HepG2 (cell line): ENCODE measurements around the gene MVK. TPM values are rescaled to one million over a fixed set of nuclear protein-coding genes. Genes with fewer than 3 reads are reported as not detected.

Experiments used
- ATF2 ChIP-seq: sonication (generic); formaldehyde crosslinking; IDR thresholded peaks from 2 replicates; pipeline ENCODE4 v1.4.0; 2020; ENCODE audit warnings: missing genetic modification reagents
- ATM ChIP-seq: fragments of 450-650 bp; IDR thresholded peaks from 2 replicates; pipeline ENCODE4 v1.7.1; 2017; ENCODE audit warnings: mild to moderate bottlenecking, borderline replicate concordance
- GATAD2A ChIP-seq: IDR thresholded peaks from 2 replicates; pipeline ENCODE4 v1.6.1; 2016
- IKZF5 ChIP-seq: IDR thresholded peaks from 2 replicates; pipeline ENCODE4 v1.6.1; 2018; ENCODE audit warnings: missing genetic modification reagents, mild to moderate bottlenecking, missing compliant biosample characterization
- POLR2AphosphoS5 ChIP-seq: IDR thresholded peaks from 2 replicates; pipeline ENCODE4 v1.6.1; 2012; ENCODE audit warnings: low read depth, low read length
- PPARG ChIP-seq: conservative IDR thresholded peaks from 2 replicates; pipeline ENCODE4 v1.6.1; 2016; ENCODE audit warnings: missing biosample characterization, missing genetic modification reagents
- SETDB1 ChIP-seq: sonication (generic); formaldehyde crosslinking; IDR thresholded peaks from 2 replicates; pipeline ENCODE4 v1.5.1; 2020; ENCODE audit warnings: missing genetic modification reagents, mild to moderate bottlenecking, borderline replicate concordance
- ZBTB4 ChIP-seq: sonication (generic); formaldehyde crosslinking; IDR thresholded peaks from 2 replicates; pipeline ENCODE4 v1.4.0; 2020; ENCODE audit warnings: missing genetic modification reagents, mild to moderate bottlenecking, borderline replicate concordance
- ZBTB49 ChIP-seq: sonication (generic); formaldehyde crosslinking; IDR thresholded peaks from 2 replicates; pipeline ENCODE4 v1.4.0; 2020; ENCODE audit warnings: missing genetic modification reagents, borderline replicate concordance
- ZC3H13 ChIP-seq: sonication (generic); formaldehyde crosslinking; IDR thresholded peaks from 2 replicates; pipeline ENCODE4 v1.8.1; 2023; ENCODE audit warnings: mild to moderate bottlenecking, missing genetic modification reagents, moderate library complexity
- ZNF138 ChIP-seq: sonication (generic); formaldehyde crosslinking; IDR thresholded peaks from 2 replicates; pipeline ENCODE4 v1.5.0; 2020; ENCODE audit warnings: mild to moderate bottlenecking, low read depth, missing genetic modification reagents
- ZSCAN21 ChIP-seq: sonication (generic); formaldehyde crosslinking; IDR thresholded peaks from 2 replicates; pipeline ENCODE4 v1.8.0; 2022; ENCODE audit warnings: mild to moderate bottlenecking, missing genetic modification reagents, moderate library complexity, borderline replicate concordance
- polyA plus RNA-seq, 8 experiments: library from polyadenylated mRNA; depleted of rRNA in 3 of 8; stranded (reverse) in 7 of 8; unstranded in 1 of 8; fragments of >200 nt; fragmentation: Illumina TruSeq in 4 of 8; extraction: Trizol in 4 of 8; gene quantifications; 2 replicates each; pipeline versions ENCODE4 v1.2.1 to v1.2.3, GENCODE V29; 2011 to 2016; ENCODE audit warnings: low read depth in 4 of 8, missing spikeins in 1 of 8, mixed read lengths in 1 of 8; ENCODE audit not compliant: insufficient read depth in 1 of 8
- total RNA-seq, 5 experiments: library from RNA; depleted of rRNA; stranded (reverse); fragments of >200 nt; fragmentation: Illumina TruSeq; extraction: Trizol; gene quantifications; 2 replicates each; pipeline ENCODE4 v1.2.3, GENCODE V29; 2016; ENCODE audit warnings: low read depth in 1 of 5
- TF ChIP-seq, protein P1 (sequence below): sonication (generic); formaldehyde crosslinking; IDR thresholded peaks from 2 replicates; pipeline ENCODE4 v1.8.0; 2022; ENCODE audit warnings: mild to moderate bottlenecking, missing genetic modification reagents; ENCODE audit not compliant: insufficient replicate concordance
- TF ChIP-seq, protein P2 (sequence below): sonication (generic); formaldehyde crosslinking; IDR thresholded peaks from 2 replicates; pipeline ENCODE4 v1.8.1; 2022; ENCODE audit warnings: low read depth, mild to moderate bottlenecking, missing genetic modification reagents

The MVK gene
- total and polyA plus RNA-seq, 2 of the 13 experiments (the other 11 are each of a cell fraction or from before 2014, with no cell fraction given), result 11.6 to 66.9 TPM

DNA sequence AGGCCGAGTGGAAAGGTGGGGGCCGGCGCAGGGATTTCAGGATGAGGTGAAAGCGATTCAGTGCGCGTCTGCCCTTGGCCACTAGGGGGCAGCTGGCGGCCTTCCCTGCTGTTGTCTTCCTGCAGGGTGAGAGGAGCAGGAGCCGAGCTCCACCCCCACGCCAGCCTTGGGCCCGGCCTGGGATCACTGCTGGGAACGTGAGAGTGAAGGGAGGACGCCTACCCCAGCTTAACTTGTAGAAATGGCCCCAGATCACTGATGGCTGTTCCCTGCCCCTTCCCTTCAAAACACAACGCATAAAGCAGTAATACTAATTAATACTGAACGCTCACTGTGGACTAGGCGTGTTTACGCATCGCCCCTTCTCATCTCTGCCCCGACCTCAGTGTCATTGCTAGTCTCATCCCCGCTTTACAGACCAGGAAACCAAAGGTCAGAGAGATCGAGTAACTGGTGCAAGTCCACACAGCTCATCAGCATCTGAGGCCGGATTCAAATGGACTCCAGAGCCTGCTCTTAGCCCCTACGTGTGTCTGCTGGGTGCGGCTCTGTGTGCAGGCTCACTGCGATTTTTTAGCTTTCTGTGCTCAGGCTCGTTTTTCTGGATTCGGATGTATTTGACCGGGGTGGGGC lies 24.3 kb downstream of the MVK start (continued):
- 0 out of 2 replicates have a peak, but pooled peaks have one; percentile 37 for TF ChIP-seq ATF2
- TF ChIP-seq GATAD2A (CRISPR knock-in tag), result peak; percentile 56
- 0 out of 2 replicates have a peak, but pooled peaks have one; percentile 28 for TF ChIP-seq ZSCAN21
- TF ChIP-seq SETDB1 (CRISPR knock-in tag), result no peak
- TF ChIP-seq ZBTB4, result no peak
- no peak; the same call in 1 of the 2 replicates for TF ChIP-seq ZNF138
- peak; percentile 89 for TF ChIP-seq ZC3H13
- peak; percentile 36; the same call in 1 of the 2 replicates for TF ChIP-seq PPARG (CRISPR knock-in tag)
- TF ChIP-seq, protein P1, sequence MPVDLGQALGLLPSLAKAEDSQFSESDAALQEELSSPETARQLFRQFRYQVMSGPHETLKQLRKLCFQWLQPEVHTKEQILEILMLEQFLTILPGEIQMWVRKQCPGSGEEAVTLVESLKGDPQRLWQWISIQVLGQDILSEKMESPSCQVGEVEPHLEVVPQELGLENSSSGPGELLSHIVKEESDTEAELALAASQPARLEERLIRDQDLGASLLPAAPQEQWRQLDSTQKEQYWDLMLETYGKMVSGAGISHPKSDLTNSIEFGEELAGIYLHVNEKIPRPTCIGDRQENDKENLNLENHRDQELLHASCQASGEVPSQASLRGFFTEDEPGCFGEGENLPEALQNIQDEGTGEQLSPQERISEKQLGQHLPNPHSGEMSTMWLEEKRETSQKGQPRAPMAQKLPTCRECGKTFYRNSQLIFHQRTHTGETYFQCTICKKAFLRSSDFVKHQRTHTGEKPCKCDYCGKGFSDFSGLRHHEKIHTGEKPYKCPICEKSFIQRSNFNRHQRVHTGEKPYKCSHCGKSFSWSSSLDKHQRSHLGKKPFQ (CRISPR knock-in tag), result no peak
- TF ChIP-seq, protein P2, sequence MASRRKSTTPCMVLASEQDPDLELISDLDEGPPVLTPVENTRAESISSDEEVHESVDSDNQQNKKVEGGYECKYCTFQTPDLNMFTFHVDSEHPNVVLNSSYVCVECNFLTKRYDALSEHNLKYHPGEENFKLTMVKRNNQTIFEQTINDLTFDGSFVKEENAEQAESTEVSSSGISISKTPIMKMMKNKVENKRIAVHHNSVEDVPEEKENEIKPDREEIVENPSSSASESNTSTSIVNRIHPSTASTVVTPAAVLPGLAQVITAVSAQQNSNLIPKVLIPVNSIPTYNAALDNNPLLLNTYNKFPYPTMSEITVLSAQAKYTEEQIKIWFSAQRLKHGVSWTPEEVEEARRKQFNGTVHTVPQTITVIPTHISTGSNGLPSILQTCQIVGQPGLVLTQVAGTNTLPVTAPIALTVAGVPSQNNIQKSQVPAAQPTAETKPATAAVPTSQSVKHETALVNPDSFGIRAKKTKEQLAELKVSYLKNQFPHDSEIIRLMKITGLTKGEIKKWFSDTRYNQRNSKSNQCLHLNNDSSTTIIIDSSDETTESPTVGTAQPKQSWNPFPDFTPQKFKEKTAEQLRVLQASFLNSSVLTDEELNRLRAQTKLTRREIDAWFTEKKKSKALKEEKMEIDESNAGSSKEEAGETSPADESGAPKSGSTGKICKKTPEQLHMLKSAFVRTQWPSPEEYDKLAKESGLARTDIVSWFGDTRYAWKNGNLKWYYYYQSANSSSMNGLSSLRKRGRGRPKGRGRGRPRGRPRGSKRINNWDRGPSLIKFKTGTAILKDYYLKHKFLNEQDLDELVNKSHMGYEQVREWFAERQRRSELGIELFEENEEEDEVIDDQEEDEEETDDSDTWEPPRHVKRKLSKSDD (CRISPR knock-in tag), result 0 out of 2 replicates have a peak, but pooled peaks have one; percentile 41
- TF ChIP-seq POLR2AphosphoS5, result peak; percentile 61; the same call in 1 of the 2 replicates
- TF ChIP-seq ZBTB49 (CRISPR knock-in tag), result no peak
- peak; percentile 65; the same call in 1 of the 2 replicates for TF ChIP-seq IKZF5 (CRISPR knock-in tag)
- no peak for TF ChIP-seq ATM
